Suprapubic skin (tissue), 4 donors: Measurements from ENCODE around the gene DIAPH2. TPM values are rescaled to one million over a fixed set of nuclear protein-coding genes. Genes with fewer than 3 reads are reported as not detected.

Experiments used
- DNase-seq, 2 donors: peaks; one replicate each; pipeline ENCODE4 v3.0.0-alpha.2; 2019; ENCODE audit warnings: low spot score in 2 of 2
- H3K27ac ChIP-seq: fragments of 200-600 bp; sonication (generic); one replicate; pipeline ENCODE4 v1.5.1; 2019
- H3K27me3 ChIP-seq: fragments of 200-600 bp; sonication (generic); one replicate; pipeline ENCODE4 v1.5.1; 2019
- H3K36me3 ChIP-seq: fragments of 200-600 bp; sonication (generic); one replicate; pipeline ENCODE4 v1.5.1; 2019
- H3K4me1 ChIP-seq: fragments of 200-600 bp; sonication (generic); one replicate; pipeline ENCODE4 v1.5.1; 2019
- H3K4me3 ChIP-seq: fragments of 200-600 bp; sonication (generic); one replicate; pipeline ENCODE4 v1.5.1; 2019; ENCODE audit warnings: mild to moderate bottlenecking
- H3K9me3 ChIP-seq: fragments of 200-600 bp; sonication (generic); one replicate; pipeline ENCODE4 v1.5.1; 2019
- CTCF ChIP-seq, 2 donors: fragments of 200-600 bp in 1 of 2; fragments of 450-650 bp in 1 of 2; sonication (generic) in 1 of 2; IDR thresholded peaks; one replicate each; pipeline ENCODE4 v1.5.1; 2016 to 2019; ENCODE audit warnings: antibody characterized with exemption in 2 of 2, mild to moderate bottlenecking in 1 of 2, moderate library complexity in 1 of 2
- EP300 ChIP-seq: sonication (generic); formaldehyde crosslinking; IDR thresholded peaks from one replicate; pipeline ENCODE4 v1.6.1; 2017; ENCODE audit warnings: antibody characterized with exemption
- POLR2A ChIP-seq, 2 donors: fragments of 450-650 bp; IDR thresholded peaks; one replicate each; pipeline ENCODE4 v1.6.1; 2017; ENCODE audit warnings: antibody characterized with exemption in 2 of 2, mild to moderate bottlenecking in 2 of 2, moderate library complexity in 2 of 2
- POLR2AphosphoS5 ChIP-seq, 3 donors: sonication (generic); formaldehyde crosslinking; IDR thresholded peaks; one replicate each; pipeline ENCODE4 v1.6.1; 2017; ENCODE audit warnings: antibody characterized with exemption in 3 of 3
- WGBS: methylation state at CpG from one replicate; pipeline ENCODE4 v1.1.5; 2018; 5-methylcytosine and 5-hydroxymethylcytosine counted together
- total RNA-seq, 4 donors: library from RNA; depleted of rRNA; stranded (reverse); fragments of >200 nt; gene quantifications; one replicate each; pipeline ENCODE4 v1.1.0, GENCODE V29; 2016

DIAPH2 gene
- total RNA-seq, 4 donors from 2014 or later: 17.5 to 38.7 (median 18.6) TPM

GRCh38 chrX:97494756-97495372 is 810.2 kb downstream of the DIAPH2 start:
- WGBS: 63% methylated on average over 1 of the region's 1 CpG
- no peaks in the 10 kb centered on the region for H3K27me3 ChIP-seq
- DNase-seq: no peak

GRCh38 chrX:97498093-97498492 is 813.5 kb downstream of the DIAPH2 start:
- no peak overlapping the region for H3K4me3 ChIP-seq
- H3K27me3 ChIP-seq: no peaks in the 10 kb centered on the region
- no peaks in the 10 kb centered on the region for H3K36me3 ChIP-seq
- DNase-seq: no peak
- TF ChIP-seq CTCF (IDR thresholded peaks at IDR 0.05) (no peak), POLR2A (IDR thresholded peaks at IDR 0.05) (no peak), EP300 (no peak), POLR2AphosphoS5 (IDR thresholded peaks at IDR 0.05) (no peak)
- no peaks in the 10 kb centered on the region for H3K4me1 ChIP-seq
- H3K27ac ChIP-seq: no peak overlapping the region
- H3K9me3 ChIP-seq: no peaks in the 10 kb centered on the region
- 72% methylated on average over 2 of the region's 2 CpGs for WGBS

More at GRCh38 chrX:97494756-97495372, 810.2 kb downstream of the DIAPH2 start:
- H3K4me3 ChIP-seq: no peak overlapping the region
- no peaks in the 10 kb centered on the region for H3K9me3 ChIP-seq
- no peaks in the 10 kb centered on the region for H3K36me3 ChIP-seq
- H3K4me1 ChIP-seq: no peaks in the 10 kb centered on the region
- TF ChIP-seq POLR2A (IDR thresholded peaks at IDR 0.05) (no peak), CTCF (IDR thresholded peaks at IDR 0.05) (no peak), EP300 (no peak), POLR2AphosphoS5 (IDR thresholded peaks at IDR 0.05) (no peak)
- H3K27ac ChIP-seq: no peak overlapping the region

GRCh38 chrX:97504431-97504830 is 819.8 kb downstream of the DIAPH2 start:
- Histone ChIP-seq H3K9me3 (no peaks in the 10 kb centered on the region), H3K27me3 (no peaks in the 10 kb centered on the region), H3K36me3 (no peaks in the 10 kb centered on the region), H3K4me3 (no peak overlapping the region), H3K4me1 (no peaks in the 10 kb centered on the region), H3K27ac (no peak overlapping the region)
- TF ChIP-seq POLR2A (IDR thresholded peaks at IDR 0.05): no peak
- no peak for TF ChIP-seq POLR2AphosphoS5 (IDR thresholded peaks at IDR 0.05)
- DNase-seq: no peak

- 77% methylated on average over 2 of the region's 2 CpGs for WGBS
- no peak overlapping the region for H3K4me3 ChIP-seq
- TF ChIP-seq POLR2A (IDR thresholded peaks at IDR 0.05): no peak
- TF ChIP-seq POLR2AphosphoS5 (IDR thresholded peaks at IDR 0.05): no peak
- TF ChIP-seq CTCF (IDR thresholded peaks at IDR 0.05): no peak
- no peak for TF ChIP-seq EP300
Observed at GRCh38 chrX:97517763-97518162, 833.1 kb downstream of the DIAPH2 start.

GRCh38 chrX:97522307-97522706 is 837.7 kb downstream of the DIAPH2 start:
- WGBS: 77% methylated on average over 2 of the region's 2 CpGs
- no peaks in the 10 kb centered on the region for H3K9me3 ChIP-seq
- H3K36me3 ChIP-seq: no peaks in the 10 kb centered on the region
- no peak for DNase-seq
- H3K27ac ChIP-seq: no peak overlapping the region
- H3K27me3 ChIP-seq: no peaks in the 10 kb centered on the region
- TF ChIP-seq CTCF (IDR thresholded peaks at IDR 0.05): no peak
- TF ChIP-seq POLR2AphosphoS5 (IDR thresholded peaks at IDR 0.05): no peak
- no peak for TF ChIP-seq EP300
- TF ChIP-seq POLR2A (IDR thresholded peaks at IDR 0.05): no peak
- no peak overlapping the region for H3K4me3 ChIP-seq
- H3K4me1 ChIP-seq: no peaks in the 10 kb centered on the region

More at GRCh38 chrX:97517763-97518162, 833.1 kb downstream of the DIAPH2 start:
- Histone ChIP-seq H3K36me3 (no peaks in the 10 kb centered on the region), H3K9me3 (no peaks in the 10 kb centered on the region), H3K27me3 (no peaks in the 10 kb centered on the region), H3K4me1 (no peaks in the 10 kb centered on the region), H3K27ac (no peak overlapping the region)
- DNase-seq: no peak

GRCh38 chrX:97524340-97524739 is 839.7 kb downstream of the DIAPH2 start:
- Histone ChIP-seq H3K9me3 (no peaks in the 10 kb centered on the region), H3K27me3 (no peaks in the 10 kb centered on the region), H3K4me1 (no peaks in the 10 kb centered on the region), H3K4me3 (no peak overlapping the region), H3K36me3 (no peaks in the 10 kb centered on the region), H3K27ac (no peak overlapping the region)
- WGBS: 83% methylated on average over 2 of the region's 2 CpGs
- DNase-seq: no peak
- TF ChIP-seq POLR2A (IDR thresholded peaks at IDR 0.05): no peak
- no peak for TF ChIP-seq EP300
- no peak for TF ChIP-seq CTCF (IDR thresholded peaks at IDR 0.05)
- TF ChIP-seq POLR2AphosphoS5 (IDR thresholded peaks at IDR 0.05): no peak
